Endothelial cell of umbilical vein (primary cell): Measurements from ENCODE around the gene SMCP. TPM values are rescaled to one million over a fixed set of nuclear protein-coding genes. Genes with fewer than 3 reads are reported as not detected.

Experiments
- BruUV-seq: library from RNA; stranded (reverse); fragments of 400-500 nt; replicated peaks from 2 replicates; lab custom pipeline; 2021; lab: Mats Ljungman, UMichigan
- CTCF ChIA-PET: fragments of 300-600, 350-600 bp; sonication (Branson Sonifier 250); formaldehyde crosslinking; loops from one replicate; lab custom pipeline; 2021; ENCODE audit warnings: antibody characterized with exemption, inconsistent platforms; lab: Charles Lee
- POLR2A ChIA-PET: fragments of 300-600, 350-600 bp; sonication (Branson Sonifier 250); formaldehyde crosslinking; loops from one replicate; lab custom pipeline; 2021; ENCODE audit warnings: antibody characterized with exemption, inconsistent platforms; lab: Charles Lee
- DNase-seq: peaks from one replicate; pipeline ENCODE4 v3.0.0-alpha.2; 2011; ENCODE audit warnings: low read depth, low spot score
- FAIRE-seq: peaks from 2 replicates; lab custom pipeline; 2011; peaks lifted over from hg19 to GRCh38; lab: Jason Lieb, UNC
- H2AFZ ChIP-seq: 2 replicates; pipeline ENCODE4 v1.6.0; 2012; ENCODE audit warnings: low read depth, low read length, control low read depth, inconsistent platforms
- H3K27ac ChIP-seq: 2 replicates; pipeline ENCODE4 v1.5.1; 2011; ENCODE audit warnings: low read depth, mild to moderate bottlenecking, control low read depth, low read length, moderate library complexity; ENCODE audit not compliant: insufficient read depth
- H3K27me3 ChIP-seq, 2 experiments: 2 replicates each; pipeline versions ENCODE4 v1.6.0 to v1.6.1; 2011; ENCODE audit warnings: low read length in 2 of 2, mixed read lengths in 1 of 2; ENCODE audit not compliant: control insufficient read depth in 2 of 2, insufficient read depth in 2 of 2
- H3K36me3 ChIP-seq, 2 experiments: 2 replicates in 1 of 2; 3 replicates in 1 of 2; pipeline ENCODE4 v1.5.1; 2011; ENCODE audit warnings: low read length in 2 of 2, mild to moderate bottlenecking in 1 of 2, moderate library complexity in 1 of 2; ENCODE audit not compliant: control insufficient read depth in 2 of 2, insufficient read depth in 2 of 2; ENCODE audit errors: extremely low read depth in 1 of 2
- H3K4me1 ChIP-seq: 3 replicates; pipeline ENCODE4 v1.5.1; 2011; ENCODE audit warnings: mild to moderate bottlenecking, low read length; ENCODE audit not compliant: control insufficient read depth, insufficient read depth; ENCODE audit errors: extremely low read depth
- H3K4me2 ChIP-seq: 2 replicates; pipeline ENCODE4 v1.6.1; 2011; ENCODE audit warnings: low read length, control low read depth, mixed read lengths; ENCODE audit not compliant: insufficient read depth
- H3K4me3 ChIP-seq, 3 experiments: fragments of 200-600 bp in 1 of 3; sonication (generic), shearing (Covaris generic) in 1 of 3; replicated peaks in 1 of 3; 2 replicates each; pipeline ENCODE4 v1.5.1; 2011 to 2016; ENCODE audit warnings: control low read depth in 3 of 3, low read length in 3 of 3, mild to moderate bottlenecking in 2 of 3, inconsistent platforms in 1 of 3, low read depth in 1 of 3, moderate library complexity in 1 of 3; ENCODE audit not compliant: insufficient read depth in 1 of 3
- H3K79me2 ChIP-seq: 2 replicates; pipeline ENCODE4 v1.6.0; 2012; ENCODE audit warnings: low read length, inconsistent platforms; ENCODE audit not compliant: control insufficient read depth, insufficient read depth
- H3K9ac ChIP-seq: replicated peaks from 2 replicates; pipeline ENCODE3; 2011; ENCODE audit warnings: low read length, control low read depth; ENCODE audit not compliant: insufficient read depth; ENCODE audit errors: extremely low read depth
- H3K9me1 ChIP-seq: replicated peaks from 3 replicates; pipeline ENCODE4 v1.6.0; 2011; ENCODE audit warnings: mild to moderate bottlenecking, low read length; ENCODE audit not compliant: control insufficient read depth, insufficient read depth; ENCODE audit errors: extremely low read depth
- H3K9me3 ChIP-seq: replicated peaks from 2 replicates; pipeline ENCODE4 v1.5.1; 2012; ENCODE audit warnings: low read length, inconsistent platforms; ENCODE audit not compliant: control insufficient read depth, insufficient read depth
- H4K20me1 ChIP-seq: replicated peaks from 2 replicates; pipeline ENCODE3; 2011; ENCODE audit warnings: mild to moderate bottlenecking, low read length; ENCODE audit not compliant: control insufficient read depth, insufficient read depth; ENCODE audit errors: extremely low read depth
- dilution Hi-C: fragments of 300-500 bp; cut with MboI; formaldehyde crosslinking; loops from one replicate; pipeline ENCODE4 v1.15.0; 2019; ENCODE audit warnings: low sequenced_read_pairs; ENCODE audit not compliant: extremely low pct_ligation_motif_present
- intact Hi-C: fragments of 100-400 bp; cut with micrococcal nuclease; formaldehyde crosslinking; loops from one replicate; pipeline ENCODE4 v1.10.0; 2022
- polyA plus RNA-seq, 4 experiments: library from polyadenylated mRNA; depleted of rRNA in 3 of 4; stranded (reverse) in 3 of 4; unstranded in 1 of 4; fragments of >200 nt; gene quantifications; 2 replicates each; pipeline versions ENCODE4 v1.2.1 to v1.2.3, GENCODE V29; 2011 to 2012; ENCODE audit warnings: missing spikeins in 1 of 4
- total RNA-seq: library from RNA; stranded (reverse); gene quantifications from 2 replicates; pipeline ENCODE4 v1.2.3, GENCODE V29; 2021
- TF ChIP-seq, protein P1 (sequence below): IDR thresholded peaks from 2 replicates; pipeline ENCODE4 v1.6.1; 2011; ENCODE audit not compliant: insufficient read depth, insufficient read length
- TF ChIP-seq, protein P2 (sequence below), 2 donors: IDR thresholded peaks; 1 replicate in 1 of 2; 2 replicates in 1 of 2; pipeline ENCODE4 v1.5.1; 2011; ENCODE audit warnings: low read length in 2 of 2, mild to moderate bottlenecking in 2 of 2, moderate library complexity in 2 of 2, control low read depth in 1 of 2, inconsistent platforms in 1 of 2, low read depth in 1 of 2; ENCODE audit not compliant: insufficient read depth in 1 of 2; ENCODE audit errors: extremely low read depth in 1 of 2

The SMCP gene
- total and polyA plus RNA-seq, 2 donors (not counting 3 experiments of a cell fraction or from before 2014, with no cell fraction given), result not detected

DNA sequence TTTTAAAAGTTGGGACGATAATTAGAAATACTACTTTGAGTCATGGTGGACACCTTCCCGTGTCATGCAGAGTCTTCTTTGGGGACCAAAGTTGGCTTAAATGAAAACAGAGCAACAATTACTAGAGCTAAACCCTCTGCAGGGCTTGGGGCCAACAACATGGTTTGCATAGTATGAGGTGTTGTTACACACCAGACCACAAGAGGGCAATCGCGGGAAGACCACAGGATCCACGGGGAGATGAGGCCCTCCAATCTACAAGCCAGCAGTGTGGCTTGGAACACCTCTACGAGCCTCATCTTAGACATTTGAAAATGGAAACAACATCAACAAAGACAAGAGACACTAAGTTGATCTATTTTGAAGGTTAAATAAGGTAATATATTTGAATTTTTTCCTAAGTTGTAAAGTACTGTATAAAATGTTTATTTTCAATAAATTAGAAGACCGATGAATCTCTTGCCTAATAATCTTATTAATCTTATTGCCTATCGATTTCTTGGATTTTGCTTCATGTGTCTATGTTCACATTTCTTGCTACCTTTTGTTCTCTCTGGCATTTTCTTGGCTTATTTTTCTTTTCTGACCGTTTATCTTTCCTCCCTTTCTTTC lies 8.2 kb upstream of the SMCP start:
- no TSS peak for BruUV-seq
- dilution Hi-C loops, result no loop called here
- CTCF ChIA-PET, result interaction anchor here (0.6 to 3.3 kb wide), 11 partner anchors 12 to 355 kb away, joined by 3 to 38 read pairs (median 4); no protein-coding TSS in a partner anchor

More for the DNA sequence above, 8.2 kb upstream of the SMCP start:
- FAIRE-seq, result peak; percentile 63
- Histone ChIP-seq H3K4me3 (no peak overlapping the region), H3K9ac (no peak overlapping the region), H2AFZ (no peak overlapping the region), H3K4me1 (no peaks in the 10 kb centered on the region), H3K36me3 (no peaks in the 10 kb centered on the region), H3K9me1 (no peaks in the 10 kb centered on the region), H3K27ac (no peak overlapping the region), H3K9me3 (no peaks in the 10 kb centered on the region), H3K79me2 (no peaks in the 10 kb centered on the region), H3K27me3 (no peaks in the 10 kb centered on the region), H3K4me2 (no peak overlapping the region), H4K20me1 (no peaks in the 10 kb centered on the region)
- POLR2A ChIA-PET, result no interaction called here
- DNase-seq, result peak; percentile 71
- intact Hi-C loops, result loop anchor here (1.0 kb wide), 2 partner anchors 322 to 353 kb away; no protein-coding TSS in a partner anchor
- TF ChIP-seq, protein P1, sequence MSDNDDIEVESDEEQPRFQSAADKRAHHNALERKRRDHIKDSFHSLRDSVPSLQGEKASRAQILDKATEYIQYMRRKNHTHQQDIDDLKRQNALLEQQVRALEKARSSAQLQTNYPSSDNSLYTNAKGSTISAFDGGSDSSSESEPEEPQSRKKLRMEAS, result no peak
- TF ChIP-seq, protein P2, sequence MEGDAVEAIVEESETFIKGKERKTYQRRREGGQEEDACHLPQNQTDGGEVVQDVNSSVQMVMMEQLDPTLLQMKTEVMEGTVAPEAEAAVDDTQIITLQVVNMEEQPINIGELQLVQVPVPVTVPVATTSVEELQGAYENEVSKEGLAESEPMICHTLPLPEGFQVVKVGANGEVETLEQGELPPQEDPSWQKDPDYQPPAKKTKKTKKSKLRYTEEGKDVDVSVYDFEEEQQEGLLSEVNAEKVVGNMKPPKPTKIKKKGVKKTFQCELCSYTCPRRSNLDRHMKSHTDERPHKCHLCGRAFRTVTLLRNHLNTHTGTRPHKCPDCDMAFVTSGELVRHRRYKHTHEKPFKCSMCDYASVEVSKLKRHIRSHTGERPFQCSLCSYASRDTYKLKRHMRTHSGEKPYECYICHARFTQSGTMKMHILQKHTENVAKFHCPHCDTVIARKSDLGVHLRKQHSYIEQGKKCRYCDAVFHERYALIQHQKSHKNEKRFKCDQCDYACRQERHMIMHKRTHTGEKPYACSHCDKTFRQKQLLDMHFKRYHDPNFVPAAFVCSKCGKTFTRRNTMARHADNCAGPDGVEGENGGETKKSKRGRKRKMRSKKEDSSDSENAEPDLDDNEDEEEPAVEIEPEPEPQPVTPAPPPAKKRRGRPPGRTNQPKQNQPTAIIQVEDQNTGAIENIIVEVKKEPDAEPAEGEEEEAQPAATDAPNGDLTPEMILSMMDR (IDR thresholded peaks at IDR 0.05; ENCODE audit: extremely low read depth in 1 of 2, insufficient read depth in 1 of 2, low read depth in 1 of 2, low read length in 2 of 2), result peak; percentile 80 to 82
